Neuron (in vitro differentiated cells): Measurements from ENCODE around the gene DNAJC27.

ENCODE experiments used
- H2AFZ ChIP-seq: one replicate; pipeline ENCODE4 v1.6.1; 2013; ENCODE audit warnings: low read depth, mild to moderate bottlenecking, inconsistent platforms, low read length, moderate library complexity
- H3K27me3 ChIP-seq: one replicate; pipeline ENCODE4 v1.6.1; 2013; ENCODE audit warnings: low read length; ENCODE audit not compliant: insufficient read depth
- H3K36me3 ChIP-seq: one replicate; pipeline ENCODE4 v1.6.1; 2013; ENCODE audit warnings: low read length; ENCODE audit not compliant: insufficient read depth
- H3K4me1 ChIP-seq: one replicate; pipeline ENCODE4 v1.6.1; 2013; ENCODE audit warnings: low read length; ENCODE audit not compliant: insufficient read depth
- H3K4me3 ChIP-seq: 2 replicates; pipeline ENCODE4 v1.5.1; 2013; ENCODE audit warnings: mild to moderate bottlenecking, low read length, moderate library complexity
- H3K9me3 ChIP-seq: one replicate; pipeline ENCODE4 v1.6.1; 2013; ENCODE audit warnings: low read length

The DNAJC27 gene

GRCh38 chr2:24957976-24958375, 13.8 kb downstream of the DNAJC27 start:
- Histone ChIP-seq H3K27me3 (no peaks in the 10 kb centered on the region), H2AFZ (no peak overlapping the region), H3K9me3 (peaks cover 6% of the 10 kb centered on the region), H3K36me3 (peaks cover 81% of the 10 kb centered on the region), H3K4me1 (no peaks in the 10 kb centered on the region), H3K4me3 (no peak overlapping the region)

- peaks cover 6% of the 10 kb centered on the region for H3K9me3 ChIP-seq
- no peaks in the 10 kb centered on the region for H3K4me1 ChIP-seq
- H2AFZ ChIP-seq, result no peak overlapping the region
- H3K27me3 ChIP-seq, result no peaks in the 10 kb centered on the region
- peaks cover 83% of the 10 kb centered on the region for H3K36me3 ChIP-seq
- no peak overlapping the region for H3K4me3 ChIP-seq
Measured at GRCh38 chr2:24957221-24957620, 14.5 kb downstream of the DNAJC27 start.

- H3K27me3 ChIP-seq, result no peaks in the 10 kb centered on the region
- H3K4me1 ChIP-seq, result no peaks in the 10 kb centered on the region
- H3K36me3 ChIP-seq, result peaks cover 82% of the 10 kb centered on the region
- H2AFZ ChIP-seq, result no peak overlapping the region
- H3K9me3 ChIP-seq, result peaks cover 8% of the 10 kb centered on the region
- H3K4me3 ChIP-seq, result no peak overlapping the region
Measured at GRCh38 chr2:24955921-24956320, 15.8 kb downstream of the DNAJC27 start.

GRCh38 chr2:24955232-24955631, 16.5 kb downstream of the DNAJC27 start:
- no peaks in the 10 kb centered on the region for H3K4me1 ChIP-seq
- H3K9me3 ChIP-seq, result peaks cover 8% of the 10 kb centered on the region
- peaks cover 78% of the 10 kb centered on the region for H3K36me3 ChIP-seq
- H3K27me3 ChIP-seq, result no peaks in the 10 kb centered on the region
- no peak overlapping the region for H3K4me3 ChIP-seq
- H2AFZ ChIP-seq, result no peak overlapping the region

DNA sequence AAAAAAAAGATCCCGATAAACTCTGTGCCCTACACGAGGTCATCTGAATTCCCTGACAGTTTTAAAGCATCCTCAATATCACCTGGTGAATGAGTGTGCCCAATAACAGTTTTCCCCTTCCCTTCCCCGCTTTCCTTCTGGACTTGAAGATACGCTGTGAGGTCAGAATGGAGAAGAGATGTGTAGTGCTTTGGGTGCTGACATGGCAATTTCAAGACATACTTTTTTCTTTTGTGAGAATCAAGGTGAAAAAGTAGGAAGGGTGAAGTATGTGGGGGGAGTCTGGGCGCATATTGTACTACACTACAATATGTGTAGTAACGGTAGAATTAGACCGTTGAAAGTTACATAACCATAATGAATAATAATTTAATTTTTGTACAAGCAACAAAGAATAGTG, 21.7 kb downstream of the DNAJC27 start:
- H3K4me1 ChIP-seq, result peaks cover 8% of the 10 kb centered on the region
- no peak overlapping the region for H3K4me3 ChIP-seq
- no peak overlapping the region for H2AFZ ChIP-seq
- no peaks in the 10 kb centered on the region for H3K27me3 ChIP-seq
- H3K36me3 ChIP-seq, result peaks cover 60% of the 10 kb centered on the region
- H3K9me3 ChIP-seq, result peaks cover 2% of the 10 kb centered on the region

GRCh38 chr2:24948506-24948905, 23.2 kb downstream of the DNAJC27 start:
- no peaks in the 10 kb centered on the region for H3K27me3 ChIP-seq
- peaks cover 8% of the 10 kb centered on the region for H3K4me1 ChIP-seq
- peaks cover 2% of the 10 kb centered on the region for H3K9me3 ChIP-seq
- peaks cover 47% of the 10 kb centered on the region for H3K36me3 ChIP-seq
- no peak overlapping the region for H2AFZ ChIP-seq
- no peak overlapping the region for H3K4me3 ChIP-seq

DNA sequence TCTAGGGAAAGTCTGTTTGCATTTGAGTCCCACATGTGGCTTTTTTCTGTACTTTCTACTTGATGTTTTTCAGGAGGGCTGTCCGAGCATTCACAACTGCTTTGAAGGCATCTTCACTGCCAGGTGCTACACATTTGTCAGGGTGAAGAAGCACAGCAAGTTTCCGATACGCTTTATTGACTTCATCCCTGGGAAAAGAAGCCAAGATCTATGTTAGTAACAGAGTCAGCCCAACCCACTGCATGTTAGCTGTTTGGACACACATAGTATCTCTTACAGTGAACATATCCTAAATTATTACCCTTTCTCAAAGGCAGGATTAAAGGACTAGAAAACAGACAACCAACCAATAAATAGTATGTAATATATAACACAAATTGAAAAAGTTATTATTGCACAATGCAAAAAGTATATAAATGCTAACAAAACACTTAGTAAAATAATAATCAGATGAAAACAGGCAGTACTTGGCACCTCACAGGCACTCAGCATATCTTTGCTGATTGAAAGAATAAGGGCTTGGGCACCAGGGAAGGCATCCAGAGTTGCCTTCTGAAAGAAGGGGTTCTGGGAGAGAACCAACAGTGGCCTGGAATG, 24.1 kb downstream of the DNAJC27 start:
- no peak overlapping the region for H2AFZ ChIP-seq
- no peak overlapping the region for H3K4me3 ChIP-seq
- peaks cover 40% of the 10 kb centered on the region for H3K36me3 ChIP-seq
- no peaks in the 10 kb centered on the region for H3K27me3 ChIP-seq
- H3K4me1 ChIP-seq, result peaks cover 8% of the 10 kb centered on the region
- H3K9me3 ChIP-seq, result peaks cover 2% of the 10 kb centered on the region

- Histone ChIP-seq H3K4me1 (peaks cover 8% of the 10 kb centered on the region), H3K4me3 (no peak overlapping the region), H3K9me3 (no peaks in the 10 kb centered on the region), H3K27me3 (no peaks in the 10 kb centered on the region), H3K36me3 (peaks cover 30% of the 10 kb centered on the region), H2AFZ (no peak overlapping the region)
Measured at GRCh38 chr2:24945907-24946306, 25.8 kb downstream of the DNAJC27 start.

- peaks cover 3% of the 10 kb centered on the region for H3K4me1 ChIP-seq
- H3K27me3 ChIP-seq, result no peaks in the 10 kb centered on the region
- no peaks in the 10 kb centered on the region for H3K9me3 ChIP-seq
- no peak overlapping the region for H3K4me3 ChIP-seq
- H3K36me3 ChIP-seq, result peaks cover 25% of the 10 kb centered on the region
- no peak overlapping the region for H2AFZ ChIP-seq
Measured at GRCh38 chr2:24943427-24944053, 28.2 kb downstream of the DNAJC27 start.

DNA sequence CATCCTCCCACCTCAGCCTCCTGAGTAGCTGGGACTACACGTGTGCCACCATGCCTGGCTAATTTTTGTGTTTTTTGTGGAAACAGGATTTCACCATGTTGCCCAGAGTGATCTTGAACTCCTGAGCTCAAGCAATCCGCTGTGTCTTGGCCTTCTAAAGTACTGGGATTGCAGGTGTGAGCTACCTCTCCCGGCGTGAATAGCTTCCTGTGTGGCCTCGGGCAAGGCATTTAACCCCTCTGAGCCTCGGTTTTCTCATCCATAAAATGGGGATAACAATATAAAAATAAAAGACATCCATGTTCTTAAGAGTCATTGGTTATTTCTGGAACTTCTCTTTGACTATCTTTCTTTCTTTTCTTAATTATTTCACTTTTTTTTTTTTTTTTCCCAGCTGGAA, 32.4 kb downstream of the DNAJC27 start:
- no peak overlapping the region for H3K4me3 ChIP-seq
- no peak overlapping the region for H2AFZ ChIP-seq
- H3K27me3 ChIP-seq, result no peaks in the 10 kb centered on the region
- H3K4me1 ChIP-seq, result no peaks in the 10 kb centered on the region
- no peaks in the 10 kb centered on the region for H3K9me3 ChIP-seq
- H3K36me3 ChIP-seq, result no peaks in the 10 kb centered on the region

DNA sequence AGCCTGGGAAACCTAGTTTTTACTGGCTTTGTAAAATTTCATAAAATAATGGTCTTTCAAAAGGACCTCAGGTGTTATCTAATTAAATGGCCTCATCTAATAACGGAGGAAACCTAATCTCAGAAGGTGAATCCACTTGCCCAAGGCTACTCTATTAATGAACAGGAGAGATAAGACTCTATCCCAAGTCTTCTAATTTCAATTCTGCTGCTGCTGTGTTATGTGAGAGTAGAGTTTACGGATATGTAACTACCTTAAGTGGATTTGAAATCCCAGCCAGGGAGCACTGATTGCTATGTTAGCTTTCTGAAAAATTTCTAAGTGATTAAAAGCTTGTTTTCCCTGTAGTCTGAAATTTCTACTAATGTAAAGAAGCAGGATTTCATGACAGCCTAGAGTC, 34.5 kb downstream of the DNAJC27 start:
- Histone ChIP-seq H3K27me3 (no peaks in the 10 kb centered on the region), H2AFZ (no peak overlapping the region), H3K9me3 (no peaks in the 10 kb centered on the region), H3K36me3 (no peaks in the 10 kb centered on the region), H3K4me3 (no peak overlapping the region), H3K4me1 (no peaks in the 10 kb centered on the region)

- H3K36me3 ChIP-seq, result no peaks in the 10 kb centered on the region
- H2AFZ ChIP-seq, result no peak overlapping the region
- H3K27me3 ChIP-seq, result no peaks in the 10 kb centered on the region
- H3K4me3 ChIP-seq, result no peak overlapping the region
- no peaks in the 10 kb centered on the region for H3K9me3 ChIP-seq
- H3K4me1 ChIP-seq, result peaks cover 6% of the 10 kb centered on the region
Measured at GRCh38 chr2:24935145-24935544, 36.6 kb downstream of the DNAJC27 start.

GRCh38 chr2:24932715-24933114, 39.0 kb downstream of the DNAJC27 start:
- Histone ChIP-seq H2AFZ (no peak overlapping the region), H3K4me1 (peaks cover 6% of the 10 kb centered on the region), H3K4me3 (no peak overlapping the region), H3K9me3 (no peaks in the 10 kb centered on the region), H3K36me3 (no peaks in the 10 kb centered on the region), H3K27me3 (no peaks in the 10 kb centered on the region)

GRCh38 chr2:24930768-24931167, 41.0 kb downstream of the DNAJC27 start:
- no peak overlapping the region for H2AFZ ChIP-seq
- H3K4me1 ChIP-seq, result peaks cover 13% of the 10 kb centered on the region
- no peaks in the 10 kb centered on the region for H3K36me3 ChIP-seq
- H3K4me3 ChIP-seq, result no peak overlapping the region
- no peaks in the 10 kb centered on the region for H3K9me3 ChIP-seq
- no peaks in the 10 kb centered on the region for H3K27me3 ChIP-seq
